C1 segment of cervical spinal cord (tissue), 14 donors: Measurements from ENCODE around the gene SASS6.
"Not testable (repeated sequence)": the region's sequence is repeated elsewhere in the genome, so short reads cannot be mapped to it uniquely, and the experiment has no call there.

Source experiments
- DNase-seq, 14 donors: peaks; one replicate each; lab custom pipeline; 2025; lab: John Stamatoyannopoulos, UW

SASS6 gene

DNA sequence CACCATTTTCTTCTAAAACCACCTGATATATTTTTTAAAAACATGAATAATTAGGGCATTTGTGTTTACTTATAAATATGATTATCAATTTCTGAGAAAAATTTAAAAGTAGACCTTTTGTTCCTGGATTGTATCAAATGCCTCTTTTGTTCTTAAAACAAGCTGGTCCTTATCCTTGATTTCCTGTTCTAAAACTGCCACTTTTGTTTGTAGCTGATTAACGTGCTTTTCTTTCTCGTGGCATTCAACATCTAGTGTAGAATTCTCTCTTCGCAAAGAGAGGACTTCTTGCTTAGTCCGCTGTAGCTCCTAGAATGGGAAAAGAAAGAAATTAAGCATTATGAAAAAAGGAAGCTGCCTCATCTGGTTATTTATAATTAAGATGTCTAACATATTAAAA, 25.0 kb downstream of the SASS6 start:
- DNase-seq = no peak

DNA sequence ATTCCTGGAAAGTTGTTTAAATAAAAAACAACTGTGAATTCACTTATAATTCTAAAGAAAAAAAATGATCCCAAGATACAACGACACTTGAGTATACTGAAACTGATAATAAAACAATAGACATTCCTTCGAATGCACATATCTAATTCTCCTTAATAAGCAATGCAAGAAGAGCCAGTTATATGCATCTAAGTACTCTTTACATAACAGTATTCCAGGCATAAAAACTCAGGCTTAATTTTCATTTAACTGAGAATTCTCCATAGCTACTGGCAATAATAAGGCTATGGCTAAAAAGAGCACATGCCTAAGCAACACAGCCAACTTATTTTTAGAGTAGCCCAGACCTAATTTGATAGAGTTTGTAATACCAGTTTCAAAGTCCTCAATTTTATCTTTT, 31.2 kb downstream of the SASS6 start:
- no peak for DNase-seq

DNA sequence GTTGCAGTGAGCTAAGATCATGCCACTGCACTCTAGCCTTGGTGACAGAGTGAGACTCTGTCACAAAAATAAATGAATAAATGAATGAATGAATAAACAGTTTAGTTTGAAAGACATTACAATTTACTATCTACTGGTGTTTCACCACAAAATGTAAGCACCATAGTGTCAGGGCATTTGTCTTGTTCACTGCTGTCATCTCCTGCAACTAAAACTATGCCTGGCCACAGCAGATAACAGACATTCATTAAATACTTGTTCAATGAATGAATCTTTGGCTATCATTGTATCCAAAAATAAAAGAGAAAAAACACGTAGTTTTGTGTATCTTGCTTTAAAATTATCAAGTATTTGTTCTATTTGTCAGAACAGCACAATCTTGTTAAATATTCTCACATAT, 32.5 kb downstream of the SASS6 start:
- DNase-seq = no peak

DNA sequence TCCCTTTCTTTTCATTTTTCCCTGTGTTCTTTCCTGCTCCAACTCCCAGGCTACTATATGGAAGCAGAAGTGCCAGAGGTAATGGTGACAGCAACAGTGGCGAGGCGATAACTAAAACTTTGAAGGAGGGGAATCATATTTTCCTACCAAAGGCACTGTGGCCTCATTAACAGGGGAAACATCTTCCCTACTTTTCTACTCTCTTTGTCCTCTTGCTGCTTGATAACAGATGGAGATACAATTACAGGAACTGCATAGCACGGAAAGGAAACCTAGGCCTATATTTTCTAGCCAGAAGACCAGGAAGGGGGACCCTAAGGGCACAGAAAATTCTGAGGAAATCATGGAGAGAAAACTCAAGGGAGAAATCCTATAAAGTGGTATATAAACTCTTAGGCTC, 42.3 kb downstream of the SASS6 start:
- no peak for DNase-seq

DNA sequence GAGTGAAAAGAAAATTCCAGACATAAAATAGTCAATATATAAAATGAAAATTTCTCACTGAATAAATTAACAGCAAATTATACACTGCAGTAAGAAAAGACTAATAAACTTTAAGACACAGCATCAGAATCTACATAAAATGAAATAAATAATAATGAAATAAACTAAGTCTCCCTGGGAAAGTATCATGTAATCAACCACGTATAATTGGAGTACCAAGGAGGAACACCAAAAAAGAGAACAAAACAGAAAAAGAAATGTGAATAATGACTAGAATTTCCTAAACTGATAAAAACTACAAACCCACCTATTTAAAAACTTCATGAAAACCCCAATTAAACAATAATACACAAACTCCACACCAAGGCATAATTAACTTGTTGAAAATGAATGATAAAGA, 43.6 kb downstream of the SASS6 start:
- no peak for DNase-seq

DNA sequence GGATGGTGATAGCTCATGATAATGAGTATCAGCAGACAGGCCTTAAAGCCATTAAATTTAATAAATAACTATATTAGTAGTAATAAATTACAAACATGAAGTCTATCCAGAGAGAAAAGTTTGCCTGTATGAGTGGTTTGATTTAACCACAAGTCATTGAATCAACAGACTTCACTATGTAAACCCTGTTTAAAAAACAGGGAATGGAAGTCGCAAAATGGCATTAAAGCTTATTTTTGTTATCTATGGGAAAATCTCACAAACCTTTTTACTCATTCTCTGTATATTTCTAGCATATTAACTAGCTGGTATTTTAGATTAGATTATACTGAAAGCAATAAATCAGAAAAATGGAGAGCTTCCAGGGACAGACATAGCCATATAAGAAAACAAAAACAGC, 45.3 kb downstream of the SASS6 start:
- no peak for DNase-seq

DNA sequence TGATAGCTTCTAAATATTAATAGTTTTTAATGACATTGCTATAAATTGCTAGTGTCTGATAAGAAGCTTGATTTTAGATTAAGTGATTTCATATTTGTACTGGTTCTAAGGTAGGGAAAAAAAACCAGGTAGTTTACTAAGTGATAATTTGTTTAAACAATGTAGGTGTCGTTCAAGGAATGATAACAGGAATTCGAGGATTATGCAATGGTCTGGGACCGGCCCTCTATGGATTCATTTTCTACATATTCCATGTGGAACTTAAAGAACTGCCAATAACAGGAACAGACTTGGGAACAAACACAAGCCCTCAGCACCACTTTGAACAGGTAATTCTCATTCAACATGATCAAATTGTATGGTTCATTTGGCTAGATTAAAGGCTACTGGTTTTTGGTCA, 52.4 kb downstream of the SASS6 start:
- DNase-seq = no peak

DNA sequence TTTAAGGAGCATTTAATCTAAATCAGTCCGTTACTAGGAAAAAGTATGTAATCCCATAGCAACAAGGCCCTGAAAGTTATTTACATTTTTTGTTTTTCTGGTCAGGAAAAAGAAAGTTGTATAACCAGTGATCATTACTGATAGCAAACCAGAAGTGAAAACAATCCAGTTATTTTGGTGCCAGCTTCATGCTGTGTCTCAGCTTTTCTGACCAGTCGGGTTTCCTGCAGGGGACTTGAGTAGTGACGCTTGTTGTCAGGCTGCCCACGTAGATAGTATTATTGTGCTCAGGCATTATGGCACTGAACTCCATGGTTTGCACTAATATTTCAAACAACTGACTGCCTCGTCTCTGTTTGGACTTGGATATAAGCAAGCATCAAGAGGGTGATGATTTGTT, 55.2 kb downstream of the SASS6 start:
- peak in 1 of 14 donors; percentile 26 for DNase-seq

DNA sequence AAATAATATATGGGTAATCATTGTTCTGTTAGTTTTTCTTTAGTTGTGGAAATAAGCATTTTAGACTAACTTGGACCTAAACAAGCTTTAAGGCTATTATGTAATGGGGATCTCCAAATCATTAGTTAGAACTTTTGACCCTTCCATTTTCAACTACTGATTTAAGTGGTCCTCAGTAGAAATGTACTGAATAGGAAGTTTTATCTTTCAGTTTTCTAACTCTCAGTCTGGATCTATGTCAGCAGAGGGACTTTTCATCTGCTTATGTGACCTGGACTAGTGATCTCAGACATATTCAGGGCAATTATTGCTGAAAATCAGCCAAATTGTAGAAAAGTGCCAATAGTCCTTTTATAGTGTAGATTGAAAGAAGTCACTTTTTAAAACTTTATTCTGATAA, 56.0 kb downstream of the SASS6 start:
- no peak for DNase-seq

DNA sequence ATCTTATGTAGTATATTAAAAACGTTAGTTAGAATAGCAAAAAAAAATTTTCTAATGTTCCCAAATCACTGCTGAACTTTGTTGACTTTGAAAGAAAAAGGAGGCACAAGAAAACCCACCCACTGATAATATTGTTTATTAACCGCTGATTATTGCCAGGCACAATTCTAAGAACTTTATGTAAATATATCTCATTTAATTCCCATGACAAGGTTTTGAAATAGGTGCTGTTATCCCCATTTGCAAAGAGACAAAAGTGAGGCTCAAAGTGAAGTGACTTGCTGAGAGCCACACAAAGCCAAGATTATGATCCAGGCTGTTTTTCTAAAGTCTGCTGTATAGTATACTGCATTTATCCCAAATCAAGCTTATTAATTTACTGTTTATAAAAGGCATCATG, 56.4 kb downstream of the SASS6 start:
- DNase-seq = no peak

DNA sequence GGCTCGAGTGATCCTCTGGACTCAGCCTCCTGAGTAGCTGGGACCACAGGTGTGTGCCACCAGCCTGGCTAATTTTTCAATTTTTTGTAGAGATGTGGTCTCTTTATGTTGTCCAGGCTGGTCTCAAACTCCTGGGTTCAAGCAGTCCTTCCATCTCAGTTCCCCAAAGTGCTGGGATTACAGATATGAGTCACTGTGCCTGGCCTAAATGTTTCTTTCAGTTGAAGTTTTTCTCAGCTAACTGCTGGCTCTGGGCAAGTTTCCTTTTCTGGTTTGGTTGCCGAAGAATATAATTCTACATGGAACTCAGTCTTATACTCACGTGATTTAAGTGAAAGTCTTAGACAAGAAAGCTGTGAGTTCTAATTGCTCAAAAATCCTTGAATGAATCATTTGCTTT, 57.0 kb downstream of the SASS6 start:
- DNase-seq = no peak

DNA sequence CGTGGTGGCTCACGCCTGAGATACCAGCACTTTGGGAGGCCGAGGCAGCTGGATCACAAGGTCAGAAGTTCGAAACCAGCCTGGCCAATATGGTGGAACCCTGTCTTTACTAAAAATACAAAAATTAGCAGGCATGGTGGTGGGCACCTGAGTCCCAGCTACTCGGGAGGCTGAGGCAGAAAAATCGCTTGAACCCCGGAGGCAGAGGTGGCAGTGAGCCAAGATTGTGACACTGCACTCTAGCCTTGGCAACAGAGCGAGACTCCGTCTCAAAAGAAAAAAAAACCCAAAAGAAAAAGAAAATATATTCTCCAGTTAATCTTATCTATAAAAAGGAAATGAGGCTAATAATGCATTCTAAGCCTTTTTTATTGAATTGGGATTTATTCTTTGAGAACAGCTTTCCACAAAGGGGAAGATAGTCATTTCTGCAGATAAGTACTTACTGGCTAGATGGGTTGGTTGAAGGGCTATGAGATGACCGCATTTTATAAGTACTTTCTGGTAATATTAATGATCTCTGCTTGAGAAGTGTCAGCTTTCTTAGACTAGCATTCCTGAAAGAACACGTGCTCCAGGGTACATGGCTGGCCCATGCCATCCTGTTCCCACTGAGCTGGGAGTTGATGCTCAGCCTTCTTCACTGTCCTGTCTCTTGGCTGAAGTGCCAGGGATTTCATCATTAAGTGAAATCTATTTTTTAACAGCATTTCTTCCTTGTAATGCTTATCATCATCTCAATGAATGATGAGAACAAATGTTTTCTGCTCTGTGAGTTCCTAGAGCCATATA, 57.9 kb downstream of the SASS6 start:
- no peak for DNase-seq

DNA sequence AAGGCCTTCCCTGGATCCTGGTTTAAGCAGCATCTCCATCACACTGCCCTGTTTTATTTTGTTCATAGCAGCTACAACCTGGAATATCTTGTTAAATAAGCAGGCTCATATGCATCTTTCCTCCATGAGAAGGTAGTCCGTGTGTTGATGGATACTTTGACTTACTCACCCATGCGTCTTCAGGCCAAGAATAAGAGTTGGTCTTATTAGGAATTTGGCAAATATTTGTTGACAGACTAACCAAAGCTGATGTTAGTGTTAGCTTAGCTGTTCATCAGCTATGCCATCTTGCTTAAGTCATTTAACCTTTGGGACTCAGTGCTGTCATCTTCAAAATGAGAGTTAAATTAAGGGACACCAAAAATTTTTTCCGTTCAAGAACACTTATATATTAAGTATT, 59.2 kb downstream of the SASS6 start:
- no peak for DNase-seq

DNA sequence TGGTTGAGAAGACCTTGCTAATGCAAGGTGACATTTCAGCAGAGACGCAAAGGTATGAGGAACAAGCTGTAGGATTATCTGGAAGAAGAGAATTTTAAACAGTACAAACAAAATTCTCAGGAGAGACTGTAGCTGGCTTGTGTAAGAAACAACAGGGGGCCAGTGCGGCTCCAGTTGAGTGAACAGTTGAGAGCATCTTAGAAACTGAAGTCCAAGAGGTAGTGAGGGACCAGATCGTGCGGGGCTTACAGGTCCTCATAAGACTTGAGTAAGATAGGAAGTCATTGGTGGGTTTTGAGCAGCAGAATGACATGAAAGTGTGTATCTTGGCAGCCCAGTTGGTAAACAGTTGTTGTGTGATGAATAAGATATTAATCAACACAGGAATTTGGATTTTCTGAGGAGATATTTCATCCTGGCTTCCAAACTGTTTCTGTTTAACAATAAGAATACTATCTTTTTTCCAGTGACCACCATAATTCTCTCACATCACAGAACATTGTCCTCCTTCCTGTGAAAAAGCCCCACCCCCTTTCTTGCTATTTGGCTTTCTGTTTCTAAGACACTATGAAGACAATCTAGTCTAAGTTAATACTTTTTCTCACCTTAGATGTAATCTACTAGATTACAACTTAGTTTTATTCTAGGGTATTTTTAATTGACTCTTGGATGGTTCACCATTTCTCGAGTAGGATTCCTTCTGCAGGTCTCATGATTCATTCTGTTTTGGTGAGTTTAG, 62.4 kb downstream of the SASS6 start:
- DNase-seq = no peak

DNA sequence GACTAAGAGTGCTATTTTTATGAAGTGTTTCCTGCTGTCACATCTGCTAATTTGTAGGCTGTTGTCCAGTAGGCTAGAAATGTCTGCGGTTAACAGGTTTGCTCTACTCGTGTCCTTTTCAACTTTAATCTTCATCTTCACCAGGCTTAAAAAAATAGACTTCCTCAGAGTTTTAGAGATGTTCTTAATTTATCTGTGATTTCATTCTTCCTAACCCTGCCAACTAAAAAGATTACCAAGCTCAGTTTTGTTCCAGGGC, 66.8 kb downstream of the SASS6 start:
- DNase-seq = no peak

DNA sequence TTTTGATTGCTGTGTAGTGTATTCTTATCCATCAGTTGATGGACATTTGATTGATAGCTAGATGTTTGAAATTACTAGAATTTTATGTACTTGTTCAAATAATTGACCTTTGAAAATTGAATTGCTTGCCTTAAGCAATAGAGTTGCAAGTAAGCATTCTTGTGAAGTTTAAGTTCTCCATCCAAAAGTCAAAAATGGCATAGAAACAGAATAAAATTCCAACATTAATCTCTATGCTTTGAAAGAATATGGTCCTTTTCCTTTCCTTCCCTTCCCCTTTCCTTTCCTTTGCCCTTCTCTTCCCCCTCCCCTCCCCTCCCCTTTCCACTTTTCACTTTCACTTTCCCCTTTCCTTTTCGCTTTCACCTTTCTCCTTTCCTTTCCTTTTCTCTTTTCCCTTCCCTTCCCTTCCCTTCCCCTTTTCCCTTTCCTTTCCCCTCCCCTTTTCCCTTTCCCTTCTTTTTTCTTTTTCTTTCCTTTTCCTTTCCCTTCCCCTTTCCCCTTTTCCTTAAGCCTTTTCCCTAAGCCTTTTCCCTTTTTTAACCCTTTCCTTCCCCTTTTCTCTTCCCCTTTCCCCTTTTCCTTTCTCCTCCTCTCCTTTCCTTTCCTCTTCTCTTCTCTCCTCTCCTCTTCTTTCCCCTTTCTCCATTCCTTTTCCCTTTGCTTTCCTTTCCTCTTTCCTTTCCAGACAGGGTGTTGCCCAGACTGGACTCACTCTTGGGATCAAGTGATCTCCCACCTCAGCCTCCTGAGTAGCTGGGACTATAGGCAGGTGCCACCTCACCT, 67.4 kb downstream of the SASS6 start:
- DNase-seq = no peak

DNA sequence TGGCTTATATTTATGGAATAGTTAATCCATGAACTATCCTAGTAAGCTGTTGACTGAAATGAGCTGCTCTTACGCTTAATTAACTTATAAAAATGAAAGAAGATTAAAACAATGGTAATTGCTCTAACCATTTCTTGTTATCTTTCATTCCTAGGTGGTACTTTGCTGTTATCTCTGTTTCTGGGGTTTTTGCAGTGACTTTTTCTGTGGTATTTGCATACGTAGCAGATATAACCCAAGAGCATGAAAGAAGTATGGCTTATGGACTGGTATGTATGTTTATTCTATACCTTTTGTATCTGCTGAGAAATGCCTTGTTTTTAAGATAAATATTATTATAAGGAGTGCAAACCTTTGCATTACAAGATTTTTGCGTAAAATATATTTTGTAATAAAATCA, 71.0 kb downstream of the SASS6 start:
- DNase-seq = no peak

DNA sequence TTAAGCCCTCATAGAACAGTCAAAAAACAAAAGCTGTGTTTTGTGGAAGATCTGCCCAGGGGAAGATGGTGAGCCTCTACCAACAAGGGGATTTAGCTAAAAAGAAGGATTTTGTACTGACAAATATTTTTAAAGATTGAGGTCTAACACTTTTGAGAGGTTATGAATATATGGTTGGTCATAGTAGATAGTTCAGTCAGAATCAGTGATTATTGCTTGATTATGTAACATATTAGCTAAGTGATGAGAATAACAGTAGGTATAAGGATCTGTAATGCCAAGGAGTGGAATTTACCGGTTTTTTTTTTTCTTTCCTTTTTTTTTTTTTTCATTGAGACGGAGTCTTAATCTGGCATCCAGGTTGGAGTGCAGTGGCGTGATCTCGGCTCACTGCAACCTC, 79.0 kb downstream of the SASS6 start:
- DNase-seq = no peak

DNA sequence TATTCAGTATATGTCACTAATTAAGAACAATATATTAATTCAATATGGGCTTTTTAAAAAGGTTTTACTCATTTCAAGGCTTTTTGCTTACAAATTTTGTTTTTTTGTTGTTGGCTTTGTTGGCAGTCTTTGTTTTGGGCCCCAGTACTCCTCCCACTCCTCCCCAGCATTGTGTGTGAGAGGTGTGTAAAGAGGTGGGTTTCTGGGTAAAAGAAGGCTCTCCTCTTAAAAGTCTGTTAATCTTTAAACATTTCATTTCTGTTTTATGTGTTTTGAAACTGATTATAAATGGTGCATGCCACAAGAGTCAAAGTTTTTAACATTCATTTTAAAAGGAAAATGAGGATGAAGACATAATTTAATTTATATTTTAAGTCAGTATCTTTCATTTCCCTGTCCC, 79.6 kb downstream of the SASS6 start:
- DNase-seq = no peak

DNA sequence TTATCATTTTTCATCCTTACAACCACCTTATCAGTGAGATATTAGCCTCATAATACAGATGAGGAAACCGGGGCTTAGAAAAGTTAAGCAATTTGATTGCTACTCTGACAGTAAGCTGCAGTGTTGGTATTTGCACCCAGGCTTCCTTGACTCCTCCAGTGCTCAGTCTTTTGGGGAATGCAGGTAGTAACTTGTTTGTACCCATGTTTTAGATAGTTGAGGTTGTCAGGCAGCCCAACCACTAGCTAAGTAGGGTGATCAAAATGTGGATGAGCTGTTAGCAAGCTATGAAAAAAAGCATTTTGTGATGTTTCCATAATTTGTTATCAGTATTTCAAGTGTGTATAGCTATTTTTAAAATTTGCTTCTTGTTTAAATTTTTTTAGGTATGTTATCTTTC, 80.8 kb downstream of the SASS6 start:
- DNase-seq = no peak

DNA sequence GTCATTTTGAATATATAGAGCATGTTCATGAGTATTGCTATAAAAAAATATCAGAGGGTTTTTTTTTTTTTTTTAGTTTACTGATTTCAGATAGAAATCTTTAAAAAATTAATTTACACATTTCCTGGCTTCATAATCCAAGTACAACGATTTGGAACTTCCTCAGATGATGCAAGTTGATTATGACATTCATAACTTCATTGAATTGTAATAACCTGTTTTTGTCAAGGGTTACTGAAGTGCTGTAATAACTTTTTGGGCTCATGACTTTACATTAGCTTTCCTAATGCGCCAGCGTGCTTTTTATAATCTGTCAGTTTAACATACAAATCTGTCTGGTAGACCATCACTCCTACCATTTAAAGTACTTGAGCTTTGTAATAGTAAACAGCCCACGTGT, 81.3 kb downstream of the SASS6 start:
- DNase-seq = no peak

DNA sequence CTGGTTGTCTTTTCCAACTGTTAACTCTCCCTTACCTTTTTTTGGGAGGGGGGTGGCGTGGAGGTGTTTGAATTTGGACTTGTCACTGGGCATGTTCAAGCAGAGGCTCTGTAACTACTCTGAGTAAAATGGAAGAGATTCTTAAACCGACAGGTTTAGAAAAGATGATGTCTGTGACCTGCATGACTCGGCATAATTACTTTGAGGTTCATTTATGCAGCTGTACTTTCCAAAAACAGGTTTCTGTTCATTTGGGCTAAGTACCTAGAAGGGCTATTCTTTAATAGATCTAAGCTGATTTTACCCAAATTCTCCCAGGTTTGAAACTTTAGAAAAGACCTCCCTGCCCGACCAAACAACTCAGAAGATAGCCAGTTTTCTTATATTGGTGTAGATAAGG, 82.6 kb downstream of the SASS6 start:
- DNase-seq = no peak

DNA sequence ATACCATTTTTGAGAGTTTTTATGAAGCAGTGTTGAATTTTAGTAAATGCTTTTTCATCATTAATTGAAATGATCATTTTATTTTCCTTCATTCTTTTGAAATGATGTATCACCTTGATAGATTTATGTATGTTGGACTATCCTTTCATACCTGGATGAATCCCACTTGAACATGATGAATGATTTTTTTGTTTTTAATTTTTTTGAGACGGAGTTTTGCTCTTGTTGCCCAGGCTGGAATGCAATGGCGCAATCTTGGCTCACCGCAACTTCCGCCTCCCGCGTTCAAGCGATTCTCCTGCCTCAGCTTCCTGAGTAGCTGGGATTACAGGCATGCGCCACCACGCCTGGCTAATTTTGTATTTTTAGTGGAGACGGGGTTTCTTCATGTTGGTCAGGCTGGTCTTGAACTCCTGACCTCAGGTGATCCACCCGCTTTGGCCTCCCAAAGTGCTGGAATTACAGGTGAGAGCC, 85.5 kb downstream of the SASS6 start:
- DNase-seq = not testable (repeated sequence)
